Measurements from ENCODE around the gene PHLDB3.

PHLDB3 gene

DNA sequence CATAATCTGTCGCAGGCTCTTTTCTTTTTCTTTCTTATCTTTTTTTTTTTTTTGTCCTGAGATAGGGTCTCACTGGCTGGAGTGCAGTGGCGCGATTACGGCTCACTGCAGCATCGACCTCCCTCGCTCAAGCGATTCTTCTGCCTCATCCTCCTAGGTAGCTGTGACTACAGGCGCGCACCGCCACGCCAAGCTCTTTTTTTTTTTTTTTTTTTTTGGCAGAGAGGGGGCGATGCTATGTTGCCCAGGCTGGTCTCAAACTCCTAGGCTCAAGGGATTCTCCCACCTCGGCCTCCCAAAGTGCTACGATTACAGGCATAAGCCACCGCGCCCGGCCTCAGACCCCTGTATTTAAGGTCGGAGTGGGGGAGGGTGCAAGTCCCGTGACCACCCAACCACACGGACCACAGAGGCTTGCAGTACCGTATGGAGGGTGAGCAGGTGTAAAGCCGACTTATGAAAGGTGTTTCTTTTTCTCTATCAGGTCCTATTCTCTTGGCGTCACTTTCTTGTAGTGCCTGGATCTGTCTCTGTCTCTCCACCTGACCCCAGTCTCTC is 2.0 kb downstream of the PHLDB3 start:
- no peak for DNase-seq (ENCODE audit: extremely low spot score)
- ChIA-PET POLR2A (no interaction called here), CTCF (no interaction called here)
- TF ChIP-seq SP1 (IDR thresholded peaks at IDR 0.05) (no peak), HDGF (IDR thresholded peaks at IDR 0.05; ENCODE audit: borderline replicate concordance) (no peak), FOXM1 (IDR thresholded peaks at IDR 0.05; ENCODE audit: borderline replicate concordance) (no peak), FOXA1 (IDR thresholded peaks at IDR 0.05) (no peak), FOXK2 (IDR thresholded peaks at IDR 0.05) (no peak), ZNF384 (IDR thresholded peaks at IDR 0.05) (no peak), ARNT (IDR thresholded peaks at IDR 0.05) (no peak), NFRKB (IDR thresholded peaks at IDR 0.05) (no peak), ELF4 (IDR thresholded peaks at IDR 0.05) (no peak), L3MBTL2 (conservative IDR thresholded peaks at IDR 0.05) (no peak), TARDBP (IDR thresholded peaks at IDR 0.05) (no peak), LEF1 (IDR thresholded peaks at IDR 0.05; ENCODE audit: borderline replicate concordance) (no peak), SUZ12 (IDR thresholded peaks at IDR 0.05) (no peak), CTBP1 (IDR thresholded peaks at IDR 0.05; ENCODE audit: borderline replicate concordance) (no peak), BHLHE40 (IDR thresholded peaks at IDR 0.05; ENCODE audit: borderline replicate concordance) (no peak)
- TF ChIP-seq, protein P1, sequence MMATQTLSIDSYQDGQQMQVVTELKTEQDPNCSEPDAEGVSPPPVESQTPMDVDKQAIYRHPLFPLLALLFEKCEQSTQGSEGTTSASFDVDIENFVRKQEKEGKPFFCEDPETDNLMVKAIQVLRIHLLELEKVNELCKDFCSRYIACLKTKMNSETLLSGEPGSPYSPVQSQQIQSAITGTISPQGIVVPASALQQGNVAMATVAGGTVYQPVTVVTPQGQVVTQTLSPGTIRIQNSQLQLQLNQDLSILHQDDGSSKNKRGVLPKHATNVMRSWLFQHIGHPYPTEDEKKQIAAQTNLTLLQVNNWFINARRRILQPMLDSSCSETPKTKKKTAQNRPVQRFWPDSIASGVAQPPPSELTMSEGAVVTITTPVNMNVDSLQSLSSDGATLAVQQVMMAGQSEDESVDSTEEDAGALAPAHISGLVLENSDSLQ (IDR thresholded peaks at IDR 0.05), result no peak

DNA sequence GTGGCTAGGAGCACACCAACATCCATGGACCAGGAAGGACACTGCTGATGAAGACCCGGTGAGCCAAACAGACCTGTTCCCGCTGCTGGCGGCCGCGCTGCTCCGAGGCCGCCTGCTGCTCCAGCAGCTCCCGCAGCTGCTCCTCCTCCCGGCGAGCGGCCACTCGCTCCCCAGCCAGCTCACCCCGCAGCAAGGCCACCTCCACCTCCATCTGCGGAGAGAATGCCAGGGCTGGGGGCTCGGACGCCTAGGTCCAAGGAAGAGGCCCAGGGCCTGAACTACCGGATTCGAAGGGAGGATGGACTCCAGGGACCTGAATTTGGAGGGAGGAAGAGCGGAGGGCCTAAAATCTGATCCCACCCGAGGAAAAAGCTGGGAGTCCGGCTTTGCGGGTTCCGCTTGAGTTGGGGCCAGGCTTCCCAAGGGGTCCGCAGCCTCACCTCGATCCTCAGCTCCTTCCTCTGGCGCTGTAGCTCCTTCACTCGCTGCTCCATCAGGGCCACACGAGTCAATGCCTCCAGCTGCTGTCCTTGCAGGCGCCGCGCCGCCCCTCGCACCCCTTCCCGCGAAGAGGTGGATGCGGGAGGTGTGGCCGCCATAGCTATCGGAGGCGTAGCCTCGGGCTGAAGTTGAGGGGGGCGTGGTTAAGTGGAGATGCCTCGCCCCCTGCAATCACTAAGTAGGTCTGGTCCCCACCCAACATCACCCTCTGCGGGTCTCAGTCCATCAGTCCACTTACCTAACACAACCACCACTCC is 2.7 kb downstream of the PHLDB3 start:
- CTCF ChIA-PET, result no interaction called here
- POLR2A ChIA-PET, result no interaction called here
- no peak for DNase-seq (ENCODE audit: extremely low spot score)
- TF ChIP-seq CTBP1 (IDR thresholded peaks at IDR 0.05; ENCODE audit: borderline replicate concordance), result no peak
- TF ChIP-seq FOXK2 (IDR thresholded peaks at IDR 0.05), result no peak

DNA sequence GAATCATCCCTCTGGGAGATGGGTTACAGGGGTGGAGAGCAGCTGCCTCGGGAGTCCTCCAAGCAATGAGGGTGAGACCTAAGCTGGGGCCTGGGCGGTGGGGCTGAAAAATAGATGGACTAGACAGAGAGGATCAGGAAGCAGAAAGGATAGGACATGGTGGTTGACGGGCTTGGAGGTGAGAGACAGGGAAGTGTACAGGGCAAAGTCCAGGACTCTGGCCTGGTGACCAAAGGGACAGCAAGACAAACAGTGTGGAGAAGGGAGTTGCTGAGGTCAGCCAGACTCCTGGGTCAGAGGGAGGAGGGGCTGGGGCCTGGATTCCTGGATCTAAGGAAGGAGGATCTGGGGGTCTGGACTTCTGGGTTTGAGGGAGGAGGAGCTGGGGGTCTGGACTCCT is 5.5 kb downstream of the PHLDB3 start:
- DNase-seq (ENCODE audit: extremely low spot score), result no peak
- CTCF ChIA-PET, result no interaction called here
- POLR2A ChIA-PET, result no interaction called here
- TF ChIP-seq SP1 (IDR thresholded peaks at IDR 0.05) (no peak), LEF1 (IDR thresholded peaks at IDR 0.05; ENCODE audit: borderline replicate concordance) (no peak), SUZ12 (IDR thresholded peaks at IDR 0.05) (no peak), L3MBTL2 (conservative IDR thresholded peaks at IDR 0.05) (no peak), ELF4 (IDR thresholded peaks at IDR 0.05) (no peak)

DNA sequence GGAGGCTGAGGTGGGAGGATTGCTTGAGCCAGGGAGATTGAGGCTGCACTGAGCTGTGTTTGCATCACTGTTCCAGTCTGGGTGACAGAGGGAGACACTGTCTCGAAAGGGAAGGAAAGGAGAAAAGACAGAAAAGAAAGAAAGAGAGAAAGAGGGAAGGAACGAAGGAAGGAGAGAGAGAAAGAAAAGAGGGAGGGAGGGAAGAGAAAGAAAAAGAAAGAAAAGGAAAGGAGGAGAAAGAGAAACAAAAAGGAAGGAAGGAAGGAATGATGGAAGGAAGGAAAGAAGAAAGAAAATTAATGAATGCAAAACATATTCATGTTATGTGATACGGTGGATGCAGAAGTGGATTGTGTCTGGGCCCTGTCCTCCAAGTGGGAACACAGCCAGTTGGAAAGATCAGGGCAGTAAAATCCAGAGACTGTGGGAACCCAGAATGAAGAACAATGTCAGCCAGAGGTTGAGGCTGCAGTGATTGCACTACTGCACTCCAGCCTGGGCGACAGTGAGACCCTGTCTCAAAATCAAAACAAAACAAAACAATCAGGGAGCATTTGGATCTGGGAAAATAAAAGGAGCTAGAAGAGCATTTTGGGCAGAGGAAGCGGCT is 6.2 kb downstream of the PHLDB3 start:
- ChIA-PET CTCF (no interaction called here), POLR2A (no interaction called here)
- DNase-seq (ENCODE audit: extremely low spot score), result no peak
- TF ChIP-seq FOXK2 (IDR thresholded peaks at IDR 0.05) (no peak), HDGF (IDR thresholded peaks at IDR 0.05; ENCODE audit: borderline replicate concordance) (no peak), NFRKB (IDR thresholded peaks at IDR 0.05) (no peak), TARDBP (IDR thresholded peaks at IDR 0.05) (no peak), BHLHE40 (IDR thresholded peaks at IDR 0.05; ENCODE audit: borderline replicate concordance) (no peak), SP1 (IDR thresholded peaks at IDR 0.05) (no peak), FOXM1 (IDR thresholded peaks at IDR 0.05; ENCODE audit: borderline replicate concordance) (no peak)

DNA sequence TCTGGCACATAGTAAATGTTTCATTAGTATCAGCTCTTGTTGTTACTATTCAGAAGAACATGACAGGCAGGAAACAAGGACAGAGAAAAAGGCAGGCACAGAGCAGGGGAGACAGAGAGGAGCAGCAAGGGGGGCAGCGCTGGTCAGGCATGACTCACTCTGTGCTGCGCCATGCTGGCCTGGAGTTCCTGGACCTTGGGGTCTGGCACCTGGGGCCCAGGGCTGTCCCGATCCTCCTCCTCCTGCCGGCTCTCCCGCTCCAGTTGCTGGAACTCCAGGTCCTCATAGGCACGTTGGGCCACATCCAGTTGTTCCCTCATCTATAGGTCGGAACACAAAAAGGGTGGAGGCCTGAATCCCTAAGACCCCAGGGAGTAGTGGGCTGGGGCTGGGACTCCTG is 7.6 kb downstream of the PHLDB3 start:
- CTCF ChIA-PET, result interaction anchor here (0.6 to 1.1 kb wide), 2 partner anchors 24 to 50 kb away, joined by 4 to 5 read pairs; no protein-coding TSS in a partner anchor
- POLR2A ChIA-PET, result no interaction called here
- no peak for TF ChIP-seq ARNT (IDR thresholded peaks at IDR 0.05)
- no peak for TF ChIP-seq TARDBP (IDR thresholded peaks at IDR 0.05)
- no peak for TF ChIP-seq NFRKB (IDR thresholded peaks at IDR 0.05)
- no peak for TF ChIP-seq L3MBTL2 (conservative IDR thresholded peaks at IDR 0.05)
- TF ChIP-seq ELF4 (IDR thresholded peaks at IDR 0.05), result no peak
- no peak for TF ChIP-seq BHLHE40 (IDR thresholded peaks at IDR 0.05; ENCODE audit: borderline replicate concordance)
- no peak for TF ChIP-seq HDGF (IDR thresholded peaks at IDR 0.05; ENCODE audit: borderline replicate concordance)
- no peak for DNase-seq (ENCODE audit: extremely low spot score)

DNA sequence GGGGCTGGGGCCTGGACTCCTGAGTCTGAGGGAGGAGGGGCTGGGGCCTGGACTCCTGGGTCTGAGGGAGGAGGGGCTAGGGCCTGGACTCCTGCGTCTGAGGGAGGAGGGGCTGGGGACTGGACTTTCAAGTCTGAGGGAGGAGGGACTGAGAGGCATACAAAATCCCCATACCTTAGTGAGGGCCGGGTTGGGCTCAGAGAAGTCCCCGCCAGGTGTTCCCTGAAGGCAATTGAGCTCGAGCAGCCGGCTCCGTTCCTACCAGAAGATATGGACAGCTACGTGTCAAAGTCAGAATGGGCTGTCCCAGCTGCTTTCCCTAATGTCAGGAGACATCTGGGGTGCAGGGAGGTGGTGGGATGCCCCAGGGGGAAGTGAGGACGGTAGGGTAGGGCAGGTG is 9.5 kb downstream of the PHLDB3 start:
- TF ChIP-seq FOXM1 (IDR thresholded peaks at IDR 0.05; ENCODE audit: borderline replicate concordance), result no peak
- TF ChIP-seq LEF1 (IDR thresholded peaks at IDR 0.05; ENCODE audit: borderline replicate concordance), result no peak
- TF ChIP-seq, protein P1 (IDR thresholded peaks at IDR 0.05), result no peak
- no peak for TF ChIP-seq FOXK2 (IDR thresholded peaks at IDR 0.05)
- TF ChIP-seq TARDBP (IDR thresholded peaks at IDR 0.05), result no peak
- TF ChIP-seq NFRKB (IDR thresholded peaks at IDR 0.05), result no peak
- no peak for TF ChIP-seq HDGF (IDR thresholded peaks at IDR 0.05; ENCODE audit: borderline replicate concordance)
- TF ChIP-seq ZNF384 (IDR thresholded peaks at IDR 0.05), result no peak
- TF ChIP-seq ARNT (IDR thresholded peaks at IDR 0.05), result no peak
- no peak for TF ChIP-seq CTBP1 (IDR thresholded peaks at IDR 0.05; ENCODE audit: borderline replicate concordance)
- TF ChIP-seq FOXA1 (IDR thresholded peaks at IDR 0.05), result no peak
- TF ChIP-seq L3MBTL2 (conservative IDR thresholded peaks at IDR 0.05), result no peak
- TF ChIP-seq ELF4 (IDR thresholded peaks at IDR 0.05), result no peak
- no peak for TF ChIP-seq SP1 (IDR thresholded peaks at IDR 0.05)
- TF ChIP-seq SUZ12 (IDR thresholded peaks at IDR 0.05), result no peak
- no peak for TF ChIP-seq BHLHE40 (IDR thresholded peaks at IDR 0.05; ENCODE audit: borderline replicate concordance)
- no peak for DNase-seq (ENCODE audit: extremely low spot score)
- CTCF ChIA-PET, result no interaction called here
- POLR2A ChIA-PET, result interaction anchor here (2.2 kb wide), 1 partner anchor 9 kb away, joined by 6 read pairs; the partner anchor contains the start of gene PHLDB3

DNA sequence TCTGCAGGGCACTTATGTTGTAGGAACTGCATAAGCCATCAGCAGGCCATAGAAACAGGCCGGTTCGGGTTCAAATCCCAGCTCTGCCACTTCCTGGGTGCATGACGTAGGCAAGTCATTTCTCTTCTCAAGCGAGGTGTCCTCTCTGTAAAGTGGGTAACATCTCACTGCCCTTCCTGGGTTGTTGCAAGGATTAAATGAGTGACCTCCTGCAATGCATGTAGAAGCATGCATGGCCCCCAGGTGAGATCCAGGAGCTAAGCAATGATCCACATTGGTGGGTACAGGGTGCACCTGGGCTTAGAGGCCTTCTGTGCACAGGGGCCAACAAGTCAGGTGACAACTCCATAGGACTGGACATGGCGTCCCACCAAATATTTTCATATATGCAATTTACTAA is 13.8 kb downstream of the PHLDB3 start:
- ChIA-PET POLR2A (no interaction called here), CTCF (no interaction called here)
- no peak for DNase-seq (ENCODE audit: extremely low spot score)
- no peak for TF ChIP-seq FOXM1 (IDR thresholded peaks at IDR 0.05; ENCODE audit: borderline replicate concordance)
- TF ChIP-seq TARDBP (IDR thresholded peaks at IDR 0.05), result no peak
- no peak for TF ChIP-seq SP1 (IDR thresholded peaks at IDR 0.05)
- TF ChIP-seq LEF1 (IDR thresholded peaks at IDR 0.05; ENCODE audit: borderline replicate concordance), result no peak
- no peak for TF ChIP-seq ARNT (IDR thresholded peaks at IDR 0.05)
- no peak for TF ChIP-seq NFRKB (IDR thresholded peaks at IDR 0.05)
- no peak for TF ChIP-seq L3MBTL2 (conservative IDR thresholded peaks at IDR 0.05)
- no peak for TF ChIP-seq ZNF384 (IDR thresholded peaks at IDR 0.05)
- TF ChIP-seq HDGF (IDR thresholded peaks at IDR 0.05; ENCODE audit: borderline replicate concordance), result no peak
- TF ChIP-seq FOXA1 (IDR thresholded peaks at IDR 0.05), result no peak
- no peak for TF ChIP-seq ELF4 (IDR thresholded peaks at IDR 0.05)
- no peak for TF ChIP-seq FOXK2 (IDR thresholded peaks at IDR 0.05)
